HG03159 (cell line): ENCODE results near the gene MANBA.
"Not testable (repeated sequence)": the region's sequence is repeated elsewhere in the genome, so short reads cannot be mapped to it uniquely, and the experiment has no call there.

Experiments used
- ATAC-seq: cut with Tn5 transposase; IDR thresholded peaks from one replicate; pipeline ENCODE4 v1.9.1; 2021; ENCODE audit warnings: mild to moderate bottlenecking, moderate library complexity; ENCODE audit not compliant: unreplicated experiment

The MANBA gene

GRCh38 chr4:102764901-102765300, 4.1 kb upstream of the MANBA start:
- ATAC-seq = no peak

- ATAC-seq = no peak
Measured at GRCh38 chr4:102761906-102762305, 1.1 kb upstream of the MANBA start.

GRCh38 chr4:102761296-102761701, 531 bp upstream of the MANBA start:
- peak; percentile 17 for ATAC-seq

- peak; percentile 65 for ATAC-seq
Measured at GRCh38 chr4:102759831-102760644, 730 bp downstream of the MANBA start.

- no peak for ATAC-seq
Measured at GRCh38 chr4:102758241-102759160, 2.3 kb downstream of the MANBA start.

GRCh38 chr4:102757681-102758080, 3.1 kb downstream of the MANBA start:
- ATAC-seq = no peak

- ATAC-seq = no peak
Measured at GRCh38 chr4:102754044-102754443, 6.7 kb downstream of the MANBA start.

- ATAC-seq = no peak
Measured at GRCh38 chr4:102751941-102752340, 8.8 kb downstream of the MANBA start.

- ATAC-seq = peak; percentile 96
Measured at GRCh38 chr4:102743352-102743751, 17.4 kb downstream of the MANBA start.

- not testable (repeated sequence) for ATAC-seq
Measured at GRCh38 chr4:102738802-102739201, 22.0 kb downstream of the MANBA start.

GRCh38 chr4:102736636-102737549, 23.9 kb downstream of the MANBA start:
- no peak for ATAC-seq

- ATAC-seq = no peak
Measured at GRCh38 chr4:102735582-102735981, 25.2 kb downstream of the MANBA start.

GRCh38 chr4:102734591-102735385, 26.0 kb downstream of the MANBA start:
- peak; percentile 100 for ATAC-seq

- ATAC-seq = peak; percentile 8
Measured at GRCh38 chr4:102734116-102734515, 26.7 kb downstream of the MANBA start.

GRCh38 chr4:102733084-102733483, 27.7 kb downstream of the MANBA start:
- no peak for ATAC-seq

- no peak for ATAC-seq
Measured at GRCh38 chr4:102732678-102733077, 28.1 kb downstream of the MANBA start.

- ATAC-seq = no peak
Measured at GRCh38 chr4:102730968-102731533, 29.7 kb downstream of the MANBA start.

GRCh38 chr4:102729486-102729885, 31.3 kb downstream of the MANBA start:
- not testable (repeated sequence) for ATAC-seq

- ATAC-seq = not testable (repeated sequence)
Measured at GRCh38 chr4:102726919-102727318, 33.8 kb downstream of the MANBA start.

GRCh38 chr4:102726068-102726467, 34.7 kb downstream of the MANBA start:
- ATAC-seq = no peak
